CD14-positive monocyte (primary cell): ENCODE results near the gene DCUN1D3. TPM values are rescaled to one million over a fixed set of nuclear protein-coding genes. Genes with fewer than 3 reads are reported as not detected.

Experiments used
- DNase-seq, 3 donors: peaks; one replicate each; pipeline ENCODE4 v3.0.0-alpha.2; 2011 to 2022
- H2AFZ ChIP-seq: 2 replicates; pipeline ENCODE4 v1.6.0; 2012; ENCODE audit warnings: mild to moderate bottlenecking, low read depth, low read length, inconsistent platforms; ENCODE audit not compliant: insufficient read depth, poor library complexity, severe bottlenecking
- H3K27ac ChIP-seq, 2 donors: 1 replicate in 1 of 2; 2 replicates in 1 of 2; pipeline ENCODE4 v1.5.1; 2012 to 2013; ENCODE audit warnings: low read length in 2 of 2, control low read depth in 1 of 2, inconsistent platforms in 1 of 2, low read depth in 1 of 2, mild to moderate bottlenecking in 1 of 2
- H3K27me3 ChIP-seq, 2 donors: one replicate each; pipeline versions ENCODE4 v1.6.0 to v1.6.1; 2011 to 2013; ENCODE audit warnings: low read length in 2 of 2; ENCODE audit not compliant: control insufficient read depth in 2 of 2, insufficient read depth in 2 of 2
- H3K36me3 ChIP-seq, 2 donors: replicated peaks in 1 of 2; 1 replicate in 1 of 2; 2 replicates in 1 of 2; pipeline versions ENCODE4 v1.5.1 to v1.6.1; 2012 to 2013; ENCODE audit warnings: low read length in 2 of 2, control low read depth in 1 of 2, inconsistent platforms in 1 of 2, mild to moderate bottlenecking in 1 of 2; ENCODE audit not compliant: insufficient read depth in 2 of 2, control insufficient read depth in 1 of 2
- H3K4me1 ChIP-seq, 2 donors: 1 replicate in 1 of 2; 2 replicates in 1 of 2; pipeline versions ENCODE4 v1.5.1 to v1.6.1; 2012 to 2013; ENCODE audit warnings: low read length in 2 of 2, control low read depth in 1 of 2, inconsistent platforms in 1 of 2, mild to moderate bottlenecking in 1 of 2, moderate library complexity in 1 of 2; ENCODE audit not compliant: insufficient read depth in 2 of 2, control insufficient read depth in 1 of 2
- H3K4me2 ChIP-seq: replicated peaks from 2 replicates; pipeline ENCODE3; 2012; ENCODE audit warnings: low read length, moderate library complexity, mild to moderate bottlenecking; ENCODE audit not compliant: poor library complexity, severe bottlenecking; ENCODE audit errors: extremely low read depth
- H3K4me3 ChIP-seq, 3 experiments: fragments of 200-600 bp in 1 of 3; sonication (generic) in 1 of 3; replicated peaks in 1 of 3; 1 replicate in 2 of 3; 2 replicates in 1 of 3; pipeline ENCODE4 v1.5.1; 2011 to 2013; ENCODE audit warnings: low read length in 3 of 3, mild to moderate bottlenecking in 3 of 3, control low read depth in 2 of 3, low read depth in 2 of 3, inconsistent platforms in 1 of 3, moderate library complexity in 1 of 3
- H3K79me2 ChIP-seq: 2 replicates; pipeline ENCODE4 v1.6.0; 2012; ENCODE audit warnings: mild to moderate bottlenecking, control low read depth, inconsistent platforms, low read length, moderate library complexity; ENCODE audit not compliant: insufficient read depth
- H3K9ac ChIP-seq: 2 replicates; pipeline ENCODE4 v1.6.0; 2017; ENCODE audit warnings: low read length, mild to moderate bottlenecking; ENCODE audit not compliant: insufficient read depth, poor library complexity, severe bottlenecking
- H3K9me3 ChIP-seq, 2 donors: replicated peaks in 1 of 2; 1 replicate in 1 of 2; 2 replicates in 1 of 2; pipeline versions ENCODE4 v1.5.1 to v1.6.1; 2012 to 2013; ENCODE audit warnings: low read length in 2 of 2, control low read depth in 1 of 2; ENCODE audit not compliant: control insufficient read depth in 1 of 2, insufficient read depth in 1 of 2
- H4K20me1 ChIP-seq: 2 replicates; pipeline ENCODE4 v1.6.0; 2012; ENCODE audit warnings: mild to moderate bottlenecking, low read length, control low read depth, moderate library complexity; ENCODE audit not compliant: insufficient read depth
- H3K27ac Mint-ChIP-seq, 7 donors: one replicate each; pipeline ENCODE4 v1.8.0; 2020; ENCODE audit warnings: mild to moderate bottlenecking in 7 of 7, mixed read lengths in 7 of 7, moderate library complexity in 6 of 7, inconsistent platforms in 2 of 7
- H3K27me3 Mint-ChIP-seq, 3 donors: one replicate each; pipeline ENCODE4 v1.8.0; 2021 to 2022; ENCODE audit warnings: low read depth in 3 of 3, mild to moderate bottlenecking in 3 of 3, mixed read lengths in 3 of 3, moderate library complexity in 3 of 3, inconsistent platforms in 1 of 3
- H3K36me3 Mint-ChIP-seq, 2 donors: one replicate each; pipeline ENCODE4 v1.8.0; 2020; ENCODE audit warnings: mixed read lengths in 2 of 2, inconsistent platforms in 1 of 2, mild to moderate bottlenecking in 1 of 2
- H3K4me1 Mint-ChIP-seq: one replicate; pipeline ENCODE4 v1.8.0; 2020; ENCODE audit warnings: mild to moderate bottlenecking, mixed read lengths
- H3K4me3 Mint-ChIP-seq, 2 donors: one replicate each; pipeline ENCODE4 v1.8.0; 2020; ENCODE audit warnings: mild to moderate bottlenecking in 2 of 2, mixed read lengths in 2 of 2, moderate library complexity in 1 of 2
- H3K9me3 Mint-ChIP-seq, 7 donors: one replicate each; pipeline ENCODE4 v1.8.0; 2020 to 2022; ENCODE audit warnings: mixed read lengths in 7 of 7, mild to moderate bottlenecking in 6 of 7, moderate library complexity in 6 of 7, inconsistent platforms in 2 of 7
- CTCF ChIP-seq: fragments of 200-600 bp; IDR thresholded peaks from one replicate; pipeline ENCODE4 v1.8.0; 2022; ENCODE audit warnings: antibody characterized with exemption, mild to moderate bottlenecking
- WGBS: methylation state at CpG from one replicate; pipeline ENCODE4 v1.1.5; 2013; ENCODE audit warnings: missing lambda C conversion rate; ENCODE audit not compliant: insufficient coverage; 5-methylcytosine and 5-hydroxymethylcytosine counted together
- intact Hi-C, 2 donors: fragments of 100-400 bp; cut with micrococcal nuclease; formaldehyde crosslinking; loops; one replicate each; pipeline versions ENCODE4 v1.15.0 to v1.15.1; 2023
- polyA plus RNA-seq, 3 donors: library from polyadenylated mRNA; depleted of rRNA in 1 of 3; unstranded in 2 of 3; stranded (reverse) in 1 of 3; fragments of 300-500 nt in 2 of 3; fragments of >200 nt in 1 of 3; fragmentation: Illumina TruSeq in 2 of 3; gene quantifications; 1 replicate in 2 of 3; 2 replicates in 1 of 3; pipeline ENCODE4 v1.2.3, GENCODE V29; 2012 to 2021

Gene DCUN1D3
- polyA plus RNA-seq, 3 donors, result 1.0 to 3.4 (median 1.3) TPM

DNA sequence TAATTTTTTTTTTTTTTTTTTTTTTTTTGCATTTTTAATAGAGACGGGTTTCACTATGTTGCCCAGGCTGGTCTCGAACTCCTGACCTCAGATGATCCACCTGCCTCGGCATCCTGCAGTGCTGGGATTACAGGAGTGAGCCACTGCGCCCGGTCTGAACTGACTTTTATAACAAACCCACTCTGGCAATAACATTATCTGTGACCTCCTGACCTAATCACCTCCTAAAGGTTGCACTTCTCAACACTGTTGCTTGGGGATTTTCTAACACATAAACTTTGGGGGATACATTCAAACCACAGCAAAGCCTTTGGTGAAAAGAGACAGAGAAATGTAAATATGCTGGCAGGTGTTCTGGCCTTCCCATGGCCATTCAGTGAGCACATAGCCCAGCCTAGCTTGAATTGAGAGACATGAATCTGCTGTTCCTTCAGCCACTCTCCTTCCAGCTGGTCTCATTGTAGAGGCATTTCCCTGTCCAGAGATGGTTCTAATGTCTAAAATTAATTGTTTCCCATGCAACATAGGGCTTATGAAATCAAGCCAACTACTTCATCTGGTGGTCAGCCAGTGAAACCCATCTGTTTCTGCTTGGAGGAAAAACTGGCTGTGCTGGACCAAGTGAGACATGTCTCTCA lies 28.7 kb upstream of the DCUN1D3 start:
- TF ChIP-seq CTCF, result no peak
- Histone ChIP-seq H3K36me3 (peaks cover 0 to 10% of the 10 kb centered on the region in 2 donors), H3K4me1 (no peaks in the 10 kb centered on the region), H3K79me2 (no peaks in the 10 kb centered on the region), H2AFZ (no peak overlapping the region), H3K4me3 (no peak overlapping the region), H3K4me2 (no peak overlapping the region), H3K27ac (no peak overlapping the region), H4K20me1 (no peaks in the 10 kb centered on the region), H3K9me3 (no peaks in the 10 kb centered on the region), H3K27me3 (no peaks in the 10 kb centered on the region), H3K9ac (no peak overlapping the region)
- H3K27ac Mint-ChIP-seq, result no peak overlapping the region
- WGBS, result 100% methylated on average over 3 of the region's 5 CpGs
- H3K4me1 Mint-ChIP-seq, result no peaks in the 10 kb centered on the region
- peaks cover 2 to 5% of the 10 kb centered on the region in 2 donors for H3K36me3 Mint-ChIP-seq
- DNase-seq, result no peak
- no peaks in the 10 kb centered on the region for H3K9me3 Mint-ChIP-seq
- intact Hi-C loops, result no loop called here
- H3K27me3 Mint-ChIP-seq, result peaks cover 0 to 2% (median 1%) of the 10 kb centered on the region in 3 donors
- H3K4me3 Mint-ChIP-seq, result no peak overlapping the region

DNA sequence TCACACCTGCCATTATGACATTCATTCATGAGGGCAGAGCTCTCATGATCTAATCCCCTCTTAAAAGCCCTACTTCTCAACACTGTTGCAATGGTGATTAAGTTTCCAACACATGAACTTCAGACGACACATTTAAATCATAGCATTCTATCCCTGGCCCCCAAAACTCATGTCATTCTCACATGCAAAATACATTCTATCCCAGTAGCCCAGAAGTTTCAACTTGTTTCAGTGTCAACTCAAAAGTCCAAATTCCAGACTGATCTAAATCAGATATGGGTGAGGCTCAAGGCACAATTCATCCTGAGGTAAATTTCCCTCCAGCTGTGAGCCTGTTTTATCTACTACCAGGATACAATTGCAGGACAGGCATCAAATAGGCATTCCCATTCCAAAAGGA lies 25.6 kb upstream of the DCUN1D3 start:
- Histone ChIP-seq H3K4me3 (no peak overlapping the region), H3K27me3 (no peaks in the 10 kb centered on the region), H3K4me2 (no peak overlapping the region), H3K27ac (no peak overlapping the region), H3K9me3 (no peaks in the 10 kb centered on the region), H2AFZ (no peak overlapping the region), H3K4me1 (no peaks in the 10 kb centered on the region), H3K36me3 (peaks cover 0 to 13% of the 10 kb centered on the region in 2 donors), H3K9ac (no peak overlapping the region), H3K79me2 (no peaks in the 10 kb centered on the region), H4K20me1 (no peaks in the 10 kb centered on the region)
- DNase-seq, result no peak
- WGBS, result 100% methylated on average over 1 of the region's 1 CpG
- peaks cover 0 to 1% (median 0%) of the 10 kb centered on the region in 3 donors for H3K27me3 Mint-ChIP-seq
- H3K4me1 Mint-ChIP-seq, result no peaks in the 10 kb centered on the region
- intact Hi-C loops, result no loop called here
- TF ChIP-seq CTCF, result no peak
- H3K4me3 Mint-ChIP-seq, result no peak overlapping the region
- no peak overlapping the region for H3K27ac Mint-ChIP-seq
- peaks cover 2 to 5% of the 10 kb centered on the region in 2 donors for H3K36me3 Mint-ChIP-seq
- no peaks in the 10 kb centered on the region for H3K9me3 Mint-ChIP-seq
